GM19193 (cell line): Measurements from ENCODE around the gene TCF7L2.

Source experiments
- POLR2A ChIP-seq: IDR thresholded peaks from 4 replicates; pipeline ENCODE4 v1.6.1; 2011; ENCODE audit not compliant: insufficient read depth, insufficient read length; ENCODE audit errors: extremely low read depth

TCF7L2 gene

GRCh38 chr10:113182154-113182553 lies 232.1 kb downstream of the TCF7L2 start:
- no peak for TF ChIP-seq POLR2A

DNA sequence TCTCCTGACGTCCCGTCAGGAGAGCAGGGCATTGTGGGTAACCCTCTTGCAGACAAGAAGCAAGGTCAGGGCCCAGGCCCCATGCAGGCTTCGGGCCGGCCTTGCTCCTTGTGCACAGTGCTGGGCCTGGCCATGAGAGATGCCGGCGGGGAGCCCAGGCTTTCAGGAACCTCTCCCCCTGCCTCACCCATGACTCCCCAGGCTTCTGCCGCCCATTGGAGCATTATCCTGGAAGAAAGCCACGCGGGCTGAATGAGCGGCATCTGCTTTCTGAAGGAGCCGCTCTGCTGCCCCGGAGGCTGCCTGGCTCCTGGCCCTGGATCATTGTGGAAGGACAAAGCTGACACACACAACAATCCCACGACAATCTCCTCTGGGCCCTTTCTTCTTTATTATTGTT lies 233.5 kb downstream of the TCF7L2 start:
- TF ChIP-seq POLR2A: no peak

GRCh38 chr10:113187063-113187777 lies 237.2 kb downstream of the TCF7L2 start:
- no peak for TF ChIP-seq POLR2A

- no peak for TF ChIP-seq POLR2A
Observed at GRCh38 chr10:113199459-113199858, 249.4 kb downstream of the TCF7L2 start.

DNA sequence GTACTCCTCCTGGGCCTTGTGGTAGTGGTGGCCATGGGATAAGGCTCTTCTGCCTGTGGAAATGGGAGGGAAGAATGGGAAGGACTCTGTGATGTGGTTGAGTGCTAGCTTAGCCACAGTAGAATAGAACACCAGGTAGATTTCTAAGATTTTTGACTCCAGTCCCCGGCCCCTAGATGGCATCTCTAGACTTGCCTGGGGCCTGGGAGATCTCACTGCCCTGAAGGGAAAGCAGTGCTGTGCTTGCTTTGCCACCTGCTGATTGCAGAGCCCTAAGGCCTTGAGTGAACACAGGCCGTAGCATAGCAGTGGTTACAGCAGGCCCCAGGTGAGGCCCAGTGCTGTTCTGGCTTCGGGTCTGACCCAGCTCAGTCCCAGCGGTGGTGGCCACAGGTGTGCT lies 252.0 kb downstream of the TCF7L2 start:
- no peak for TF ChIP-seq POLR2A

DNA sequence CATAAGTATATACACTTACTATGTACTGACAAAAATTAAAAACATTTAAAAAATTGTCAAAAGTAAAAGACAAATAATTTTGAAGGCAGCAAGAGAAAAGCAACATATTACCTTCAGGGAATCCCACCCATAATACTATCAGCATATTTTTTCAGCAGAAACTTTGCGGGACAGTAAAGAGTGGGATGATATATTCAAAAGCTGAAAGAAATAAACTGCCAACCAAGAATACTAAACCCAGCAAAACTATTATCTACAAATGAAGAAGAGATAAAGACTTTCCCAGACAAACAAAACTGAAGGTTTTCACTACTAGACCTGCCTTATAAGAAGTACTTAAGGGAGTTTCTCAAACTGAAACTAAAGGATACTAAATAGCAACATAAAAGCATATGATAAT lies 257.9 kb downstream of the TCF7L2 start:
- no peak for TF ChIP-seq POLR2A

- no peak for TF ChIP-seq POLR2A
Observed at GRCh38 chr10:113213035-113213434, 263.0 kb downstream of the TCF7L2 start.

DNA sequence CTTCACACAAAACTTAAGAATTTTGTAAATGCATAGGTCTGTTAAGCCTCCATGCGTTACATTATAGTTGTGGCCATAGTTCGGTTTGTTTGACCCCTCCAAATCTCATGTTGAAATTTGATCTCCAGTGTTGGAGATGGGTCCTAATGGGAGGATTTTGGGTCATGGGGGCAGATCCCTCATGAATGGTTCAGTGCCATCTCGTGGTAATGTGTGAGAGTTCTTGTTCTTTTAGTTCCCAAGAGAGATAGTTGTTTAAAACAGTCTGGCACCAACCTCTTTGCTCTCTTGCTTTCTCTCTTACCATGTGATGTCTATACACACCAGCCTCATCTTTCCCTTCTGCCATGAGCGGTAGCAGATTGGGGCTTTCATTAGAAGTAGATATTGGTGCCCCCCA lies 264.3 kb downstream of the TCF7L2 start:
- no peak for TF ChIP-seq POLR2A

DNA sequence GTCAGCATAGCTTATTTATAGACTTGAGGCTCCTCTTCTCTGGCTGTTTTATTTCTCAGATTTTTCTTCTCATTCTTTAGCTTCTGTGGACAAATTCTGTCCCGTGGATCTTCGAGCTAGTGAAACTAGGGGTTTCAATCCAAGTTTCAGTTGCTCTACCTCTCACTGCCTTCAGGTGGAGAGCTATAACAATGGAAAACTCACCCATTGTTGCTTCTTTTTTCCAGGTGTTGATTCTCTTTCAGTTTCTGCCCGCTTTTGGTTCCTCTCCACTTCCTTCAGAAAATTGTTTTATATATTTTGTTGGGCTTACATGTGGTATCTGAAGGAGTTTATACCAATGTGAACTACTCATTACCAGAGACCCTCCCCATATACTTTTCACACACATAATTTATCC lies 266.1 kb downstream of the TCF7L2 start:
- no peak for TF ChIP-seq POLR2A
